GDM1 (cell line): ENCODE results near the gene FAAP100.

Experiments
- DNase-seq: peaks from one replicate; lab custom pipeline; 2025; lab: John Stamatoyannopoulos, UW

The FAAP100 gene

GRCh38 chr17:81556175-81556691 lies 4.1 kb upstream of the FAAP100 start:
- no peak for DNase-seq

DNA sequence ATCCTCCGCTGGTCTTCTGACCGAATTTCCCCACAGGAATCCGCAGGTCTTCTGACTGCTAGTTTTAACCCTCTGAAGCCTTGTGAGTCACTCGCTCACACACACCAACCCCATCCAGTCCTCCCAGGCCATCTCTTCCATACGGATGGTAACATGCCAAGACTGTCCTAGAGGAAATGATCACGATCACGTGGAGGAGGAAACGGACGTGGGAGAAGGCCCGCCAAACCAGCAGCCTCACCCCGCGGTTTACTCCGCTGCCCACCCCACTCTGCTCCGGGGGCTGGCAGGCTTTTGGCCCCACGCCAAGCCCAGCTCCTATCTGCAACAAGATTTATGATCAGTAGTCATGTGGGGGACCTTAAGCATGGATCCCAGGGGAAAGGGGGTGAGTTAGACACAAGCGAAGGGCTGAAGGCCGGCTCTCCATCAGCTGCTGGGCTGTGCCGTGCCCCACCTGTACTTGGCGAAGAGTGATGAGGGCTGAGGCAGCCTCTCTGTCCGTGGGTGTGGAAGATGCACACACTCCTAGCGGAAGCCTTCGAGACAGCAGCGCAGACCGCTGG lies 1.5 kb upstream of the FAAP100 start:
- DNase-seq, result peak; percentile 23

DNA sequence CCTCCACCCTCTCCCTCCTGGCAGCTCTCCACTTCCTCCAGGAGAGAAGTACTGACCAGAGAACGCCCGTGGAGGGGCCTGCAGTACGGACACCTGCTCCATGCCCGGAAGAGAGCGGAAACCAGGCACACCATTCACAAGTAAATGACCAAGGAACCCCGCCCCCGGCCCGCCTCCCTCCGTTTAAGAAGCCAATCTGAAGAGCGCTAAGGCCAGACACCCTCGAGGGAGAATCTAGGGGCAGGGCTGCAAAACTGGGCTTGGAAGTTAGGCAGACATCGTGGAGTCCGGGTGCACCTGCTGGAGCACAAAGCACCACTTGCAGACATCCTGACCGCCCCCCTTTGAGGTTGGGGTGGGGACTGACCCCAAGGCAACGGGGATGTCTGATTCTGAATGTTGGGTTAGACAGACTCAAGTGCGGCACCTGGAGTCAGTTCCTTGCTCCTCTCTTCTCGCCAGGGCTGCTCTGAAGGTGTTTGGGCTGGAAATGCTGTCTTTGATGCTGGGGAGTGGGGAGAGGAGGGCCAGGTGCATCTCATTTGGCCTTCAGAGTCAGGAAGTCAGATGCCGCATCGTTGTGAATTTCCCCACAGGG lies 964 bp upstream of the FAAP100 start:
- peak; percentile 61 for DNase-seq

DNA sequence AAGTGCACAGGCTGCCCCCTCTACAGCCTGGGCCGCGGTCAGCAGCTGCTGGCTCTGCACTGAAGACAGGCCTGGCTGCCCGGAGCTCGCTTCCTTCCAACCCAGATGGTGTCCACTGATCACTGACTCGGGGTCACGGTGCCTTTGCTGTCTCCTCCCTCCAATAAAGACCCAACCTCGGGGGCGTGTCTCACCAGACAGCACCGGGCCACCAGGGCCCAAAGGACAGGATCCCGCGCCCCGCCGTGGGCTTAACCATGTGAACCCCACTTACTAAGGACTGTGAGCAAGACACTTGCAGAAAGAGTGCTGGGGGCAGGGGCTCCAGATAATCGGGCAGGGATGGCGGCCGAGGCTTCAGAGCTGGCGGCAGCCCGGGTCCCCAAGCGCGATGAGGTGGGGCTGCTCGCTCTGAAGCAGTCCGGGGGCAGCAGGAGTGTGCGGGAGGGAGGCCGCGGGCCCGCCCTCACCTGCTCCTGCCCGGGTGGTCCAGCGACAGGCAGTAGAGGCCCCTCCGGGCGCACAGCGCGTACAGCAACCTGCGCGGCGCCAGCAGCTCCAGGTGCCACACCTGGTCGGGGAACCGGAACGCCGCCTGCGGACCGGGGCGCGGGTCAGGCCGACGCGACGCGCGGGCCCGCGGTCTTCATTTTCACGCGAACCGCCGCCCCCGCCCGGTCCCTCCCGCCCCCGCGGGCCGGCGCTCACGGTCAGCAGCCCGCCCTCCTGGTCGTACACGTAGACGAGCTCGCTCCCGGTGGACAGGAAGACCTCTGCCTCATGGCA lies 502 bp downstream of the FAAP100 start:
- no peak for DNase-seq

DNA sequence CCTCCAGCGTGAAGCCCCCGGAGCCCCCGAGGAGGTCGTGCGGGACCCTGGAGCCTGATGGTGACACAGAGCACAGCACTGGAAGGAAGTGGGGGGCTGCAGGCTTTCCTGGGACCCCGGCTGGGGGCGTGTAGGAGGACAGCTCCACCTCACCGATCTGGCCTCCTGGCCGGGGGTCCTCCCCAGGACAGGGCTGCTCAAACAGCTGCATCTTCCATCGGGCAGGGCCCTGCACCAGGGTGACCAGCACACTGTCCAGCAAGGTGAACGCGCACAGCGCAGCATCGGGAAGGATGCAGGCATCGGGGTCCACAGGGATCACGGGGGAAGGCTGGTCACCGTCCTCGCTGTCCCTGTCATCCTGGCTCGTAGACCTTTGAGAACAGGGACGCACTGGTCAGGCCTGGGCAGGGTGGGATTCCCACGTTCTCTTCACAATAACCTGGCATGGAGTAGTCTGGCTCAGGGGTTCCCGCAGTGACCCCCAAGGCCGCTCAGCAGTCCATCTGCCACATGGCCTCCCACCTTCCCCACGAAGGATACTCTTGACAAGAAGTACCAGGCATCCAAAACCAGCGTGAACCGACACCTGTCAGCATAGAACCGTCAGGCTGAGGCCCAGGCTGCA lies 1.2 kb downstream of the FAAP100 start:
- DNase-seq, result no peak

- DNase-seq, result no peak
These were observed 1.9 kb downstream of the FAAP100 start for GRCh38 chr17:81550285-81550684.

DNA sequence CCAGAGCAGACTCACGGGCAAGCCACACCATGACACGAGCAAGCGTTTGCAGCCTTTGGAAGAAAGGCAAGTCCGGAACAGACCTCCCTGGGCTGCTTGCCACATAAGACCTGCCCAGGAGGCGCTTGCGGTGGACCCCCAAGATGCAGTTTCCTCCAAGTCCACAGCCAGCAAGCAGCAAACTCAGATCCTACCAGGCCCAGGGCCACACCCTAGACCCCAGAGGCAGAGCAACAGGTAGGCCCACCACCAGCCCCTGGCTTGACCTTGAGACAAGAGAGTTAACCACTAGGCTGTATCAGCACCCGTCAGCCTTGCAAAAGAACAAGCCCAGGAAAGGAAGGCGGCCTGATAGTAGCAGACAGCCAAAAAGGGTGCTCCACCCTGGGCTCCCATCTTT lies 2.3 kb downstream of the FAAP100 start:
- DNase-seq, result no peak

DNA sequence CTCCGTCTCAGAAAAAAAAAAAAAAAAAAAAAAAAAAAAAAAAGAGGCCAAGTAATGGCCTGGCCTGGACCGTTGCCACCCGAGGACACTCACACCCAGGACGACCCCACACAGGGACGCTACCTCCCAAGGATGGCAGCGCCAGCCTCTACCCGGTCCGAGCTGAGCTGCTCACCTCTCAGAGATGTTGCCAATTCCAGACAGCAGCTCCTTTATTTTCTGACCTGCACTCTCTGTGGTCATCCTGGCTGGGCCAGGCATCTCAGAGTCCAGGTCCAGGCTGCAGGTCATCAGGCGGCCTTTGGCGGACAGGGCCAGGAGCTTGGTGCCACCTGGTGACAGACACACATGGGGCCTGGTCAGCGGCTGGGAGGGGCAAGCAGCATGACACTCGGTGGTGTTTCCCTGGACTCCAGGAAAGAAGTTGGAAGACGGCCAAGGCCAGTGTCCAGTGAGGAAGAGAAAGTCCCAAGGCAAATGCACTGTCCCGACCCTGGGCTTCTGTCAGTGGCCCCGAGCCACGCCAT lies 3.1 kb downstream of the FAAP100 start:
- no peak for DNase-seq

GRCh38 chr17:81547614-81547982 lies 4.6 kb downstream of the FAAP100 start:
- no peak for DNase-seq

DNA sequence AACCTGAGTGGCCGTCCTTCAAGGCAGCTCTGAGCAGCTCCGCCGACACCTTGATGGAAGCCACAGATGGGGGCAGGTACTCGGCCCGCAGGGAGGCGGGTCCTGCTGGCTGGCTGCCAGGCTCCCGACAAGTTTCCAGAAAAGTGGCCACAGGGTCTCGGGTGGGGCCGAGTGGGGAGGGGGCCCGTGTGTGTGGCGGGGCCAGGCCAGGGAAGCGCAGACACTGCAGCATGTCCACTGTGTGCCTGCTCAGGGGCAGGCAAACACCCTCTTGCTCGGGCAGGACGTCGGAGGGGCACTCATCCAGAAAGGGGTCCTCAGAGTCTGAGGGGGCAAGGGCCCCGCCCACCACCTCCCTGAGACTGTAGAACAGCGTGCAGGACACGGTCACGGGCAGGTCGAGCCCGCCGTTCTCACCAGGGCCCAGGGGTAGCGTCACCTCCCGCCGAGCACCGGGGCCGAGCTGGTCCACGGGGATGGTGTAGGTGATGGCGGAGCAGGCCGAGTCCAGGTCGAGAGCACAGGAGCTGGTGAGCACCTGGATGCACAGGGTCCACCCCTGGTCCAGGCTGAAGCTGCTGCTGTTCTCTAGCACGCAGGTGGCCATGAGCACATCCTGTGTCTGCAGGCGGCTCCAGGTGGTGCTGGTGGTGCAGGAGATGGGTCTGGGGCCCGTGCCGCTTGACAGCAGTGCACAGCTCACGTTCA lies 5.1 kb downstream of the FAAP100 start:
- no peak for DNase-seq

- no peak for DNase-seq
These were observed 6.8 kb downstream of the FAAP100 start for GRCh38 chr17:81545160-81545949.

DNA sequence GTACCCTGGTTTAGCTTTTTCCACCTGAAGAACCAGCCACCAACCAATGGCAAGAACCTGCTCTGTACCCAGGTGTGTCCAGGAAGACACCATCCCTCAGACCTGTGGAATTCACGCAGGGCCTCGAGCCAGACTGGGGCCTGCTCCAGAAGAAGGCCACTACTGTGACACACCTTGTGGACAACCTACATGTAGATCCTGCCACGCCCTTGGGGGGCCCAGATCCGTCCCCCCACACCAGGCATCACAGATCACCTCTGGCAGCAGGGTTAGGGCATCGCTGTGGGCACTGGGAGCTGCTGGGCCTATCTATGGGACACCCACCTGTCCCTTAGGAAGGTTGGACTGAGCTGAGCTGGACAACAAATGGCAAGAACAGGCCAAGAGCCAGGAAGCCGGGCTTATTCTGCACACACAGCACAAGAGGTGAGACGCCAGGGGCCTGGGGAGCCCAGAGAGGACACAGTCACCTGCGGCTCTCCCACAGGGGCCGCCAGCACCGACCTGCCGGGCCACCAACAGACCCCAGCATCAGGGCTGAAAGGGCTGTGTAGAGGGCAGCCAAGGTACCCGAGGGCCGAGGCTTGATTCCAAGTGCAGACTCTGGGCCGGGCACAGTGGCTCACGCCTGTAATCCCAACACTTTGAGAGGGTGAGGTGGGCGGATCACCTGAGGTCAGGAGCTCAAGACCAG lies 7.7 kb downstream of the FAAP100 start:
- DNase-seq, result no peak

DNA sequence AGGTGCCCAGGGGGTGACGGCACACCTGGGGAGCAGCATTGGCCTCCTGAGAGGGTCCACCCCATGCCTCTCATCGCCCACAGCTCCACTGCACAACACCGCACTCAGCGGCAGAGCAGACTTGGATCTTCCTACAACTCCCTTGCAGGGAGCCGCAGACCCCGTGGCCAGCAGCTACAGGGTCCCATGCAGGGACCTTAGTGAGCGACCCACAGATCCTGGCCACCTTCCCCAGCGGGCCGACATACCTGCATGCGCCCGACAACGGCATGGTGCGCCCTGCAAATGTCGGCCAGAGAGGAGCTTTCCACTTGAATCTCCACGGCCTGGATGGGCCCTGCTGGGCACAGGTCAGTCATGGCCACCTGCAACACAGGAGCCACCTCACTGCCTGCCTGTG lies 8.4 kb downstream of the FAAP100 start:
- DNase-seq, result no peak

GRCh38 chr17:81543339-81543675 lies 8.8 kb downstream of the FAAP100 start:
- DNase-seq, result no peak

DNA sequence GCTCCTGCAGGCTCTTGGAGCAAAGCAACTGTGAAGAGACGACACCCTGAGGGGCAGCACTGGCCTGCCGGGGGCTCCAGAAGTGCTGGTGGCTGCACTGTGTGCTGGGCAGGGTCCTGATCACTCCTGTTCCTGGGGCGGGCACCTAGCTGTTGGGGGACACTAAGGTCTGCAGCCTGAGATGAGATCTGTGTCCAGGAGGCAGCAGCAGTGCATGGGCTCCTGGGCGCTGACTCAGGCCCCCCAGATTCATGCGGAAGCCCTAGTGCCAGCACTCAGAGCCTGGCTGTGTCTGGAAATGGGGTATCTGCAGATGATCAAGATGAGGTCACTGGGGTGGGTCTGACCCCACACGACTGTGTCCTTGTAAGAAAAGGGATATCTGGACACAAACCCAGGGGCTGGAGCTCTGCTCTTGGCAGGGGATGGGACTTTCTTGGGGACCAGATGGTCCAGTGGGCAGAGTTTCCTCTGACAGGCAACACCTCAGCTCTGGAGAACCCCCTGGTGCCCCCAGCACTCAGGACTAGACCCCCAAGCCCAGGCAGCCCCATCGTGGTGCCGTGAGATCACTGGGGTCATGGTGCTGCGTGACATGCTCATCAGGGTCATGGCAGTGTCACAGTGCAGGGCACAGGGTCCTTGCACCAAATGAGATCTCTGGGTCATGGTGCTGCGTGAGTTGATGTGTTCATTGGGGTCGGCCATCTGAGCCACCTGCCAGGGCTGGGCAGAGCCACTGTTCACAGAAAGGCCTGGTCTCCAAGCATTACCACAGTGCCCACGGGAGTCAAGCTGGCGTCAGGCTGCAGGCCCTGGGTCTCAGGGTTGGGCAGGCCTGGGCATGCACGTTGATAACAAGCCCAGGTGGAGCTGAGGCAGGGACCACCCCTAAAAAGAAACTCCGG lies 9.5 kb downstream of the FAAP100 start:
- no peak for DNase-seq

- DNase-seq, result no peak
These were observed 11.0 kb downstream of the FAAP100 start for GRCh38 chr17:81541123-81541522.

DNA sequence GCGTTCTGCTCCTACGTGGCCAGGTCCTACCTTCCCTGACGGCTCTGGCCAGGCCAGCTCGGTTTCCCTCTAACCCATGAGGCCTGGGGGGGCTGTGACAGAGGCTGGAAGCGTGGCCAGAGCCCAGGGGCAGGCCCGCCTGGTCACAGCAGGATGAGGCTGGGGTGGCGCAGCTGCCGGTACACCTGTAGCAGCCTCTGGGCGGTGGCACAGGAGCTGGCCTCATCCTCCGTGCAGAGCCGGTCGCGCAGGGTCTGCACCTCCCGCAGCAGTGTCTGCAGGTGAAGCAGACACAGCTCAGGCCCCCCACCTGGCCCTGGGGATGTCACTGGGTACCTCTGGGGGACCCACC lies 11.5 kb downstream of the FAAP100 start:
- DNase-seq, result no peak

DNA sequence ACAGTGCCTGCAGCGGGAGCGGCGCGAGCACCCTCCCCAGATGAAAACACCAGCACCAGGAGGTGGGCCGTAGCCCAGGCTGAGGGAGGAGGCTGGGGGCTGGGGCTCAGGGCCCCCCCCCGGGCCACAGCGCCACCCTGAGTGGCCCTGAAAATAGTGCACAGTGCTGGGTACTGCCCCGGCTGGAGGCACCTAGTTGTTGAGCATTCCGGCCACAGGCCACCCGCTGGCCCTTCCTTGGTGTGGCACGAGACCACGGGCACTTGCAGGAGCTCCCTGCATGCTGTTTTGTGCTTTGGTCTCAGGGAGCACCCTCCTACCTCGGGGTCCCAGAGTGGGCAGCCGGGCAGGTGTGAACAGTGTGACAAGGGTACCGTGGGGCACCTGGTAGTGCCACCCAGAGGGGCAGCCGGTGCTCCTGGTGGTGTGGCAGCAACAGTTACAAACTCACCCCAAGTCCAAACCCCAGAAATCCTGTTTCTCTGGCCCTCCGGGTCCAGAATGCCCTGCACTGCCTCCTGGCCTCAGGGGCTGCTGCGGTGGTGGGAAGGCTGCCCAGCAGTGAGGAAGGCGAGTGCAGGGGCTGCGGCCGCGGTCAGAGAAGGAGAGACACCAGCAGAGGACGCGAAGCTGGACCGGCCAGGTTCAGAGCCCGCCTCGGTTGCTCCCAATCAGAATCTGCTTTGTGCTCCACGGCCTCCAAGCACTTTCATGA lies 12.0 kb downstream of the FAAP100 start:
- DNase-seq, result no peak

DNA sequence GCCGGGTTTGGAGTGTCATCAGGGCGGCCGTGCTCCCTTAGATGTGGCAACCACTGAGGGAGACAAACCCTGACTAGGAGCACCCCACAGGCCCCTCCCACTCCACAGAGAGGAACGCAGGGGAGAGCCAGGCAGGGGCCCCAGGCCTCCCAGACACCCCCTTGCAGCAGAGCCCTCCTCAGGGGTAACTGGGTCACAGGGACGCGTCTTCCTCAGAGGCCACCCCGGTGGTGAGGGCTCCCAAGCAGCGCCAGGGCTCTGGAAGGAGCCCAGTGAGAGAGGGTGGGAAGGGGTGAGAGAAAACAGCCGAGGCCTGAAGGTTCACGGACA lies 12.6 kb downstream of the FAAP100 start:
- DNase-seq, result no peak
